LoVo (cell line): ENCODE measurements around the gene ZNF747.

Experiments used
- DNase-seq: peaks from one replicate; pipeline ENCODE4 v3.0.0-alpha.2; 2016; ENCODE audit warnings: low spot score

The ZNF747 gene

GRCh38 chr16:30515275-30515674 lies 19.4 kb downstream of the ZNF747 start:
- DNase-seq, result no peak

GRCh38 chr16:30511509-30511908 lies 23.1 kb downstream of the ZNF747 start:
- DNase-seq, result no peak

- no peak for DNase-seq
Measured at GRCh38 chr16:30510376-30510938, 24.2 kb downstream of the ZNF747 start.

- no peak for DNase-seq
Measured at GRCh38 chr16:30509081-30509765, 25.4 kb downstream of the ZNF747 start.

GRCh38 chr16:30503403-30504296 lies 31.0 kb downstream of the ZNF747 start:
- no peak for DNase-seq

GRCh38 chr16:30499284-30499683 lies 35.4 kb downstream of the ZNF747 start:
- no peak for DNase-seq

- DNase-seq, result no peak
Measured at GRCh38 chr16:30494709-30495108, 39.9 kb downstream of the ZNF747 start.

GRCh38 chr16:30493941-30494488 lies 40.6 kb downstream of the ZNF747 start:
- no peak for DNase-seq

- DNase-seq, result peak; percentile 67
Measured at GRCh38 chr16:30491744-30492308, 42.8 kb downstream of the ZNF747 start.

- DNase-seq, result no peak
Measured at GRCh38 chr16:30491229-30491628, 43.4 kb downstream of the ZNF747 start.

- DNase-seq, result no peak
Measured at GRCh38 chr16:30490210-30490609, 44.4 kb downstream of the ZNF747 start.

- no peak for DNase-seq
Measured at GRCh38 chr16:30488764-30489605, 45.7 kb downstream of the ZNF747 start.

- no peak for DNase-seq
Measured at GRCh38 chr16:30485818-30486436, 48.7 kb downstream of the ZNF747 start.

- DNase-seq, result no peak
Measured at GRCh38 chr16:30484887-30485286, 49.8 kb downstream of the ZNF747 start.

- DNase-seq, result no peak
Measured at GRCh38 chr16:30482366-30482765, 52.3 kb downstream of the ZNF747 start.

GRCh38 chr16:30481381-30481780 lies 53.3 kb downstream of the ZNF747 start:
- DNase-seq, result no peak
